Left lung (tissue), 10 donors: ENCODE measurements around the gene SIN3B. TPM values are rescaled to one million over a fixed set of nuclear protein-coding genes. Genes with fewer than 3 reads are reported as not detected.

Source experiments
- ATAC-seq: fragments of 200-7000 bp; cut with Tn5 transposase; one replicate; pipeline ENCODE4 v1.9.1; 2020; ENCODE audit warnings: moderate library complexity
- DNase-seq, 4 donors: peaks; one replicate each; pipeline ENCODE4 v3.0.0-alpha.2; 2013 to 2020
- H3K27ac ChIP-seq, 2 donors: fragments of 200-600 bp; sonication (generic) in 1 of 2; one replicate each; pipeline versions ENCODE4 v1.5.0 to v1.8.0; 2020 to 2021
- H3K27me3 ChIP-seq, 2 donors: fragments of 200-600 bp; sonication (generic) in 1 of 2; one replicate each; pipeline versions ENCODE4 v1.5.0 to v1.8.0; 2020 to 2021
- H3K36me3 ChIP-seq, 2 donors: fragments of 200-600 bp; sonication (generic) in 1 of 2; one replicate each; pipeline versions ENCODE4 v1.5.0 to v1.8.0; 2020 to 2021
- H3K4me1 ChIP-seq, 2 donors: fragments of 200-600 bp; one replicate each; pipeline ENCODE4 v1.8.0; 2021
- H3K4me3 ChIP-seq, 2 donors: fragments of 200-600 bp; sonication (generic) in 1 of 2; one replicate each; pipeline versions ENCODE4 v1.5.0 to v1.8.0; 2020 to 2021; ENCODE audit warnings: mild to moderate bottlenecking in 1 of 2
- H3K9me3 ChIP-seq, 2 donors: fragments of 200-600 bp; sonication (generic) in 1 of 2; one replicate each; pipeline versions ENCODE4 v1.5.0 to v1.8.0; 2020 to 2021
- CTCF ChIP-seq, 2 donors: fragments of 200-600 bp; sonication (generic) in 1 of 2; IDR thresholded peaks; one replicate each; pipeline versions ENCODE4 v1.5.0 to v1.8.0; 2021; ENCODE audit warnings: antibody characterized with exemption in 2 of 2
- intact Hi-C, 2 donors: fragments of 100-400 bp; cut with DNase I; formaldehyde crosslinking; loops; one replicate each; pipeline versions ENCODE4 v1.11.2 to v1.14.2; 2022
- polyA plus RNA-seq, 6 donors: library from polyadenylated mRNA; unstranded; fragments of 120-200 nt; gene quantifications; one replicate each; pipeline ENCODE4 v1.2.1, GENCODE V29; 2013; ENCODE audit not compliant: insufficient read length in 6 of 6
- total RNA-seq, 2 donors: library from RNA; stranded (reverse); fragmentation: NEBNext Ultra II Directional; extraction: Animal tissue kit (Norgen Biotek cat#: 25700); gene quantifications; one replicate each; pipeline ENCODE4 v1.2.1, GENCODE V29; 2021
- donor health status: DM: no; HTN: yes; CAD: no.
- donor health status: DM: no; HTN: no; CAD: no.

The SIN3B gene
- total and polyA plus RNA-seq, 8 donors: 46.3 to 91.1 (median 69.5) TPM

DNA sequence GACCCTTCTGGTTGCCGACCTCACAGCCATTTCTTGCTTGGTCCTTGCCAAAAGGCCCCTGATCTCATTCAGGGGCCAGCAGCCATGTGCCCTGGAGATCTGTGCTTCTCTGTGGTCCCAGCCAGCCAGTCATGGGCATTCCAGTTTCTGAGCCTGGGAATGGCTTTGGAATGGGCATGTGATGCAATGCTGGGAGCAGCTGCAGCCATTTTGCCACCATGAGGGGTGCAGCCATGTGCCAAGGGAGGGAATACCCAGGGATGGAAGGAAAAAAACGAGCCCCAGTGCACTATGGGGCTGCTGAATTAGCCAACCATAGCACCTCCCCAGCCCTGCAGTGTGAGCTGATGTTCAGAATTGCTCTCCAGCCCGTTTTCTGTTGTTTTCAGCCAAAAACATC lies 85.9 kb downstream of the SIN3B start:
- H3K4me3 ChIP-seq: no peak overlapping the region
- H3K4me1 ChIP-seq: no peaks in the 10 kb centered on the region
- intact Hi-C loops: no loop called here
- H3K36me3 ChIP-seq: peaks cover 0 to 4% of the 10 kb centered on the region in 2 donors
- ATAC-seq (no peak), DNase-seq (peak in 1 of 4 donors; percentile 8)
- no peak for TF ChIP-seq CTCF (IDR thresholded peaks at IDR 0.05)
- no peaks in the 10 kb centered on the region for H3K27me3 ChIP-seq
- peaks cover 0 to 40% of the 10 kb centered on the region in 2 donors for H3K9me3 ChIP-seq
- H3K27ac ChIP-seq: no peak overlapping the region

DNA sequence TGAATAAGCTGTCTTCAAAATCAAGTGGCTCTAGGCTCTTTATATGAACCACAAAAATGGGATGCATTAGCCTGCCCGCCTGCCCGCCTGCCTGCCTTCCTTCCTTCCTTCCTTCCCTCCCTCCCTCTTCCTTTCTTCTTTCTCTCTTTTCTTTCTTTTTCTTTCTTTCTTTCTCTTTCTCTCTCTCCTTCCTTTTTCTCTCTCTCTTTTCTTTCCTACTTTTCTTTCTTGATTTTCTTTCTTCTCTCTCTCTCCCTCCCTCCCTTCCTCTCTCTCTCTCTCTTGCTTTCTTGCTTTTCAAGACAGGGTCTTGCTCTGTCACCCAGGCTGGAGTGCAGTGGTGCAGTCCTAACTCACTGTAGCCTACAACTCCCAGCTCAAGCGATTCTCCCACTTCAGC lies 86.5 kb downstream of the SIN3B start:
- ATAC-seq: no peak
- intact Hi-C loops: no loop called here
- no peak overlapping the region for H3K4me3 ChIP-seq
- H3K36me3 ChIP-seq: peaks cover 0 to 4% of the 10 kb centered on the region in 2 donors
- no peak for TF ChIP-seq CTCF (IDR thresholded peaks at IDR 0.05)
- no peaks in the 10 kb centered on the region for H3K4me1 ChIP-seq
- H3K27me3 ChIP-seq: no peaks in the 10 kb centered on the region
- peak in 1 of 4 donors; percentile 4 for DNase-seq
- peaks cover 0 to 40% of the 10 kb centered on the region in 2 donors for H3K9me3 ChIP-seq
- no peak overlapping the region for H3K27ac ChIP-seq

GRCh38 chr19:16917401-16917800 lies 88.2 kb downstream of the SIN3B start:
- Histone ChIP-seq H3K4me3 (no peak overlapping the region), H3K9me3 (peaks cover 0 to 32% of the 10 kb centered on the region in 2 donors), H3K4me1 (no peaks in the 10 kb centered on the region), H3K27ac (no peak overlapping the region), H3K27me3 (no peaks in the 10 kb centered on the region), H3K36me3 (peaks cover 0 to 4% of the 10 kb centered on the region in 2 donors)
- intact Hi-C loops: no loop called here
- ATAC-seq (no peak), DNase-seq (peak in 1 of 4 donors; percentile 13)
- TF ChIP-seq CTCF (IDR thresholded peaks at IDR 0.05): no peak

DNA sequence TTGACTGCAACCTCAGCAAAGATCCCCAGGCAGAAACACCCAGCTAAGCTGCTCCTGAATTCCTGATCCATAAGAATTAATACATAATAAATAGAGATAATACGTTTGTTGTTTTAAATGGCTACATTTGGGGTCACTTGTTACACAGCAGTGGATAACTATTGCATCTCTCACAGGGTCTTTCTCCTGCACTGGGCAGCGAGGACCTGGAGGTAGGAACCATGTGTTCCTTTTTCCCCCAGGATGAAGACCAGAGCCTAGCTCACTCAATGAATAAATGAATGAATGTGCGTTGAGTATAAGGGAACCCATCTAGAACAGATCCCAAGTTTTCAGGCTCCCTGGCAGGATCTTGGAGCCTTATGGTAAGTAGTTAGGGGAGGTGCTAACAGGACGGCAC lies 90.3 kb downstream of the SIN3B start:
- no peak for TF ChIP-seq CTCF (IDR thresholded peaks at IDR 0.05)
- H3K4me3 ChIP-seq: no peak overlapping the region
- H3K36me3 ChIP-seq: no peaks in the 10 kb centered on the region
- peaks cover 0 to 15% of the 10 kb centered on the region in 2 donors for H3K9me3 ChIP-seq
- no peaks in the 10 kb centered on the region for H3K27me3 ChIP-seq
- DNase-seq: no peak
- H3K27ac ChIP-seq: no peak overlapping the region
- intact Hi-C loops: no loop called here
- ATAC-seq: no peak
- no peaks in the 10 kb centered on the region for H3K4me1 ChIP-seq

- Histone ChIP-seq H3K27ac (no peak overlapping the region), H3K27me3 (no peaks in the 10 kb centered on the region), H3K4me1 (no peaks in the 10 kb centered on the region), H3K9me3 (peaks cover 0 to 15% of the 10 kb centered on the region in 2 donors), H3K36me3 (no peaks in the 10 kb centered on the region), H3K4me3 (no peak overlapping the region)
- ATAC-seq: no peak
- intact Hi-C loops: no loop called here
- DNase-seq: peak in 1 of 4 donors; percentile 44
- TF ChIP-seq CTCF (IDR thresholded peaks at IDR 0.05): no peak
Measured at GRCh38 chr19:16920816-16921529, 91.8 kb downstream of the SIN3B start.
